Measurements from ENCODE around the gene SMIM12.
"Not testable (repeated sequence)": the region's sequence is repeated elsewhere in the genome, so short reads cannot be mapped to it uniquely, and the experiment has no call there.

The SMIM12 gene

DNA sequence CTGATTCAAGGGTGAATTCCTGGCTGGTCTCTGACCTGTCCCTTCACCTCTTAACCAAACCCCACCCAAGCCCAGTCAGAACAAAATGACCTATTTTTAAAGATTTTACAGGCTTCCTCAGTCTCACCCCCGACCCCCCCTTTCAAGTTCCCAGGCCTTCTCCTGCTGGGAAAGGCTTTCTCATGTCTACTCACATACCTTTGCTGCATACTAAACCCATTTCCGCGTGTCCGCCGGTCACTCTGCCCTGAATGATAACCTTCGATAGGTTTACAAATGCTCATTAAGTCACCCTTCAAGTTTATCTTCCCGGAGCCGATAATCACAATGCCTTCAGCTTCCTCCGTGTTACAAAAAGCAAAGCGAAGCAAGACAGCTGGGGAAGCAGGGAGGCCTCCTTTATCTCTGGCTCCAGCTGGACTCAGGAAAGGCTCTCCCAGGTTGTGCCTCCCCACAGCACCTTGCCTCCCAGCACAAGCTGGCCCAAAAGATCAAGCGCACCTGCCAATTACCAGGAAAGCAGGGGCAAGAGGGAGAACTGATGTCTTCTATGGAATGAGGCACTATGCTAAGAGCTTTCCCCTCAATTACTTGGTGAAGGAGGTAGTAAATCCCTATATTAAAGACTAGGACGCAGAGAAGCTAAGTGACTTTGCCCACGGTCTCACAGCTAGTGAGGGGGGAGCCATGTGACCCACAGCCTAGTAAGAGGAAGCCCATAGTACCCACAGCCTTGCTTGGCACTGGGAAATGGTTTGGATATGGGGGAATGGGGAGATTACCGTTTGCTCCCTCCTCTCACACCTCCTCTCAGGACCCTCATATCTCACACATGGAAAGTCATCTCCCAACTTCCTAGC, 15.9 kb downstream of the SMIM12 start:
- DNase-seq (ENCODE audit: low read depth), result no peak

- no peak for DNase-seq (ENCODE audit: low read depth)
Observed at GRCh38 chr1:34842952-34843371, 16.6 kb downstream of the SMIM12 start.

GRCh38 chr1:34842073-34842472, 17.5 kb downstream of the SMIM12 start:
- DNase-seq (ENCODE audit: low read depth), result no peak

DNA sequence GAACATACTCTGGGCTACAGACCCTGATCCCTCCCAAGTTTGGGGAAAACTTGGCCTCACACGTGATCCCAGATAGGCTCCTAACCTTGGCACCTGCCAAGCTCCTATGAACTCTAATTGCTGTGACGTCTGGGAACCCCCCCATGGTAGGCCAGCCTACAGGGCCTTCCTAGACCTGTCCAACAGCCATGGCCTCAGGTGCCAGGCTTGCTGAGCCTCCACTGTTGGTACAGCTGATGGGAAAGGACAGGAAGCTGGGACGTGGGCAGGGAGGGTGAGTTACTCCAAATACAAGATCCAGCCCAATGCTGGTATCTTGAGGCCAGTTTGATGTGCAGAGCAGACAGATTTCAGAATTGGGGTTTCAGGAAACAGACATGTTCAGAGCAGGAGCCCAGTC, 19.1 kb downstream of the SMIM12 start:
- no peak for DNase-seq (ENCODE audit: low read depth)

DNA sequence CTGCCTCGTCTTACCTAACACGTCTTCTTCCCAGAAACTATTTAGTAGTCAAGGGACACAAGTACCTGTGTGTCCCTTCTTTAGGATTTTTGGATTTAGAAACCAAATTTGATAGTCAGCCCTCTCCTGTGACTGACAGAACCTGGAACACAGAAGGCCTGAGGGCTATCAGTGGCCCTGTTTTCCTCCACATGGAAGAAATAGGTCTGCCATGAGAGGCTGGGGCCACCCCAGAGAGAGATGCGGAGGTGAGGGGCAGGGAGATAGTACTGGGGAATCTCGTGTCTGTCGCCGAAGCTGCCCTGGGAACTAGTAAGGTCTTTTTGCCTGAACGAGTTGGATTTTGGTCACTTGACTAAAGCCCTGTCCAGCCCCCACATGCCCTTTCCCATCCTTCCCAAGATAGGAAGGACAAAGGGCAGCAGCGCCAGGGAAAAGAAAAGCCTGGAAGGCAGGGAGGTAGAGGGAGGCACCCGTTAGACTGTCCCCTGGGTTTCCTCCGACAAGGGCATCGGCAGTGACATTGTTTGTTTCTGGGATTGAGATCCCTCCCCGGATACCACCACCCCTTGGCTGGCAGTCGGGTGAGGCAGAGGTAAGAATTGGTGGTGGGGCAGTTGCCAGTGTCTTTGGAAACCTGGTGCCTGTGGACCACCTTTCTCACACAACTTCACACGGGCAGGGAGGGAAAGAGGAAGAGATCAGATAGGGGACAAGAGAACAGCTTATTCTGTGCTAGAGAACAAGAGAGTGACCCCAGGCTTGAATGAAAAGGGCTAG, 19.8 kb downstream of the SMIM12 start:
- no peak for DNase-seq (ENCODE audit: low read depth)

DNA sequence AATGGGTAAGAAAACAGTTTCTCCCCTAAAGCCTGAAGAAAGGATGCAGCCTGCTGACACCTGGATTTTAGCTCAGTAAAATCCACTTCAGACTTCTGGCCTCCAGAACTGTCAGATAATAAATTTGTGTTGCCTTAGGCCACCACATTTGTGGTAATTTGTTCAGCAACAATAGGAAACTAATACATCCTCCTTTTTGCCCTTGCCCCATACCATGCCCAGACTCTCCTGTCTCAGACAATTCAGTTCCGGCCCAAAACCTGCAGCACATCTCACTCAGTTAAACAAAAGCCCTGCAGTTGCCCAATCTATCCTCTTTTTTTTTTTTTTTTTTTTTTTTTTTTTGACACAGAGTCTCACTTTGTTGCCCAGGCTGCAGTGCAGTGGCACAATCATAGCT, 25.8 kb downstream of the SMIM12 start:
- no peak for DNase-seq (ENCODE audit: low read depth)

DNA sequence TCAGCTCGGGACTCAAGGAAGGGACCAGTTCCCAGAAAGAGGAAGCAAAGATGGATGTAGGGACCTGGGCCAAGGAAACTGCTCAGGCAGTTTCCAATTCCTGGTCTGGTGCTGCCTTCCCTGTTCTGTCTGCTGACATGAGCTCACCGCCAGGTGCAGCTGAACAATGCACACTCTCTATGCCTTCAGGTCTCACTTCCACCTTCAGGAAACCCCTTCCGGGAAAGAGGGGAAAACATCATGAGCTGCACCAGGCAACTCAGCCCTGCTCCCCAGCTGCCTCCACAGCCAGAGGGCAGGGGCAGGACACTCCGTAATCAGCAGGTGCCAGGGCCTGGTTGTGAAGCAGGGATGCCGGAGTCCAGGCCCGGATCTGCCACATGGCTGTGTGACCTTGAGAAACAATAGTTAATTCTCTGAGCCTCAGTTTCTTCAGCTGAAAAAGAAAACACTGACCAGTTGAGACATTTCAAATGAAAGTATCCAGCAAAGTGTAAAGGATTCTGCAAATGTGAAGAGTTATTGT, 27.8 kb downstream of the SMIM12 start:
- DNase-seq (ENCODE audit: low read depth), result no peak

GRCh38 chr1:34829250-34829649, 30.3 kb downstream of the SMIM12 start:
- DNase-seq (ENCODE audit: low read depth), result peak; percentile 29

- no peak for DNase-seq (ENCODE audit: low read depth)
Observed at GRCh38 chr1:34828611-34829010, 30.9 kb downstream of the SMIM12 start.

DNA sequence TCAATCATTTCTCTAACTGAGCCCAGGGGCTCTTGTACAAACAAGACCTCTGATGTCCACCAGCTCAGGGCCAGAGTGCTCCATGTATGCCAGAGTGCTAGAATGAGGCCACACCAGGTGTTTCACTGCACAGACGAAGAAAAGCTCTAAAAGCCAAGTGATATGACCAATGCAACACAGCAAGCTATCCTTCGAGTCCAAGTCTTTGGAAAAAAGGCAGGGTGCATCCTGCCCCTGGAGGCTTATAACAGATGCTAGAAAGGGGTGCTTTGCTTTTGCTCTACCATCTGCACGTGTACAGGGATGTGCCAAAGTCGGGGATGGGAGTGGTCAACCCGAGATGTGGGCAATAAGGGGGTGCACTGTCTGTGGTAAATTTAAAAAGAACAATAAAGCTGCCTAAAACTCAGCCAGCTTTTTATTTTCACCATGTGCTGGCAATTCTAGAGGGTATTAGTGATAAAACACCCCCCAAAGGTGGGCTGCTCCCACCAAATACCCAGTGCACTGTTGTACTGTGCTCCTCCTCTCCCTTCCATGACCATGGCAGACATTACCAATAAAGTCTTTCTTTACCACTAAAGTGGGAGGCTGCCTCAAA, 32.1 kb downstream of the SMIM12 start:
- no peak for DNase-seq (ENCODE audit: low read depth)

GRCh38 chr1:34825455-34826091, 34.0 kb downstream of the SMIM12 start:
- DNase-seq (ENCODE audit: low read depth), result no peak

DNA sequence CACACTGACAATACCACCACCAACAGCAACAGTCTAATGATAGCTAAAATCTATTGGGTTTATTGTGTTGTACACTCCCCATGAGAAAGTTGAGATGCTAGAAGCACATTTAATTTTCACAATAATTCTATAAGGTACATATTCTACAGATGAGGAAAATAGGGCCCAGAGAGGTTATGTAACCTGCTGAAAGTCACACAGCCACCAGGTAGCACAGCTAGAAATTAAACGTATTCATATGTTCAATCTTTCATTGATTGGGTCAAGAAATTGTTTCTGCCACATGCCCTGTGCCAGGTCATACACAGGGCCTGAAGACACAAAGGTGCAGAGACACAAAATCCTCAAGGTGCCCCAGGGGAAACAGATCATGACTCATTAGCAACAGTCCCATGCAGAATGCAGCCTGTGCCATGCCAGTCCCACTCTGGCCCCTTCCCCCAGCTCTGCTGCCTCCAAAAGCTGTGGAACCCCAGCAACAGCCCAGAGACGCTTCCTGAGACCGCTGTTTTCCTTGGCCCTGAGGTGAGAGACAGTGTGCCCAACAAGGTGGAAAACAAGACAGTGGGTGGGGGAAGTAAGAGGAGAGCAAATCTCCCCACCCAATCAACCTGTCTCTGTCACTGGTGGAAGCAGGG, 34.6 kb downstream of the SMIM12 start:
- no peak for DNase-seq (ENCODE audit: low read depth)

- no peak for DNase-seq (ENCODE audit: low read depth)
Observed at GRCh38 chr1:34822202-34822601, 37.3 kb downstream of the SMIM12 start.

DNA sequence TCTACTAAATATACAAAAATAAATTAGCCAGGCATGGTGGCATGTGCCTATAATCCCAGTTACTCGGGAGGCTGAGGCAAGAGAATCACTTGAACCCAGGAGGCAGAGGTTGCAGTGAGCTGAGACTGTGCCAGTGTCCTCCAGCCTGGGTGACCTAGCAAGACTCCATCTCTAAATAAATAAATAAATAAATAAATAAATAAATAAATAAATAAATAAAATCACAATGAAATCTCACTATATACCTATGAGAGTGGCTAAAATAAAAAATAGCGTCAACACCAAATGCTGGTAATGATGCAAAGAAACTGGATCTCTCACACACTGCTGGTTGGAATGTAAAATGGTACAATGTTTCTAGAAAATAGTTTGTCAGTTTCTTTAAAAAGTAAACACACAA, 40.7 kb downstream of the SMIM12 start:
- DNase-seq (ENCODE audit: low read depth), result not testable (repeated sequence)

- no peak for DNase-seq (ENCODE audit: low read depth)
Observed at GRCh38 chr1:34816778-34817177, 42.8 kb downstream of the SMIM12 start.

GRCh38 chr1:34816332-34816731, 43.2 kb downstream of the SMIM12 start:
- DNase-seq (ENCODE audit: low read depth), result no peak

DNA sequence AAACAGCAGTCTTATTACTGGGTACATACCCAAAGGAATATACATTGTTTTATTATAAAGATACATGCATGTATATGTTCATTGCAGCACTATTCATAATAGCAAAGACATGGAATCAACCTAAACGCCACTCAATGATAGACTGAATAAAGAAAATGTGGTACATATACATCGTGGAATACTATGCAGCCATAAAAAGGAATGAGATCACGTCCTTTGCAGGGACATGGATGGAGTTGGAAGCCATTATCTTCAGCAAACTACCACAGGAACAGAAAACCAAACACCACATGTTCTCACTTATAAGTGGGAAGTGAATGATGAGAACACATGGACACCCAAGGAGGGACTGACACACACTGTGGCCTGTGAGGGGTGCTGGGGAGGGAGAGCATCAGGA, 48.8 kb downstream of the SMIM12 start:
- not testable (repeated sequence) for DNase-seq (ENCODE audit: low read depth)

DNA sequence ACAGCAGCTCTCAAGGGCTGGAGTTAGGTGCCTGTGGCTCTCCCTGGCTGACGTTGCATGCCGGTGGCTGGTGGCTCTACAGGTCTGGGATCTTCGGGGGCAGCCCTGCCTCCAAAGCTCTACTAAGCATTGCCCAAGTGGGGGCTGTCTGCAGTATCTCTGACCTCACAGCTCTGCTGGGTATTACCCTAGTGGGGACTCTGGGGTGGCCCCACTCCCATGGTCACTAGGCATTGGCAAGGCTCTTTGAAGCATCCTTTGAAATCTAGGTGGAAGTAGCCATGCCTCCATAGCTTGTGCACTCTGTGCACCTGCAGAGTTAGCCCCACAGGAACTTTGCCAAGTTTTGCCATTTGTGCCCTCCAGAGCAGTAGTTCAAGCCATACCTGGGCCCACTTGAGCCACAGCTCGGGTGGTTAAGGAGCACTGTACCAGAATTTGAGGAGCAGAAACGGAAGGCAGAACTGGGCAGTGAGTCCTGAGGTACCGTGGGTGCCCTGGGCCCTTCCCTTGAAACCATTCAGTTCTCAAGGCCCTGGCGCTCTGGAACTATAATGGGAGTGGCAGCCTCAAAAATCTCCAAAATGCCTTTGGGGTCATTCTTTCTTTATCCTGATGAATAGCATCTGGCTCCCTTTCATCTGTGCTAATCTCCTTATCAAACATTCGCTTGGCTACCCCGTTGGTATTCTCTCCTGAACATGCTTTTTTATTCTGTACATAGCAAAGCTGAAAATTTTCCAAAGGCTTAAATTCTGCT, 51.3 kb downstream of the SMIM12 start:
- no peak for DNase-seq (ENCODE audit: low read depth)

GRCh38 chr1:34806396-34806795, 53.2 kb downstream of the SMIM12 start:
- no peak for DNase-seq (ENCODE audit: low read depth)

GRCh38 chr1:34803770-34804169, 55.8 kb downstream of the SMIM12 start:
- no peak for DNase-seq (ENCODE audit: low read depth)

All from stromal cell of bone marrow (primary cell).